Liver (tissue), 3 donors: Measurements from ENCODE around the gene S1PR1.

Experiments used
- ATF3 ChIP-seq: IDR thresholded peaks from 2 replicates; pipeline ENCODE4 v1.6.1; 2016; ENCODE audit warnings: antibody characterized with exemption
- CTCF ChIP-seq: fragments of 150-350 bp; IDR thresholded peaks from 2 replicates; pipeline ENCODE4 v1.5.1; 2017; ENCODE audit warnings: improper control_type of control experiment, low read depth, low read length; ENCODE audit not compliant: missing input control
- EGR1 ChIP-seq, 2 donors: IDR thresholded peaks; 2 replicates each; pipeline ENCODE4 v1.6.1; 2016 to 2018; ENCODE audit warnings: antibody characterized with exemption in 2 of 2, low read depth in 2 of 2
- GABPA ChIP-seq, 2 donors: IDR thresholded peaks in 1 of 2; conservative IDR thresholded peaks in 1 of 2; 2 replicates each; pipeline ENCODE4 v1.6.1; 2016; ENCODE audit warnings: antibody characterized with exemption in 2 of 2, mild to moderate bottlenecking in 1 of 2, moderate library complexity in 1 of 2
- JUND ChIP-seq, 2 donors: IDR thresholded peaks; 2 replicates each; pipeline ENCODE4 v1.6.1; 2016; ENCODE audit warnings: antibody characterized with exemption in 2 of 2
- MAX ChIP-seq: IDR thresholded peaks from 2 replicates; pipeline ENCODE4 v1.6.1; 2016; ENCODE audit warnings: antibody characterized with exemption
- RAD21 ChIP-seq, 2 donors: IDR thresholded peaks; 2 replicates each; pipeline ENCODE4 v1.6.1; 2016; ENCODE audit warnings: antibody characterized with exemption in 2 of 2, mild to moderate bottlenecking in 2 of 2
- REST ChIP-seq: IDR thresholded peaks from 2 replicates; pipeline ENCODE4 v1.6.1; 2016; ENCODE audit warnings: antibody characterized with exemption, mild to moderate bottlenecking
- RXRA ChIP-seq, 2 donors: IDR thresholded peaks; 2 replicates each; pipeline ENCODE4 v1.6.1; 2017 to 2018; ENCODE audit warnings: antibody characterized with exemption in 2 of 2, mild to moderate bottlenecking in 1 of 2
- TAF1 ChIP-seq: conservative IDR thresholded peaks from 2 replicates; pipeline ENCODE4 v1.6.1; 2016; ENCODE audit warnings: antibody characterized with exemption, mild to moderate bottlenecking
- YY1 ChIP-seq: IDR thresholded peaks from 2 replicates; pipeline ENCODE4 v1.6.1; 2016; ENCODE audit warnings: antibody characterized with exemption, mild to moderate bottlenecking
- ZBTB33 ChIP-seq: IDR thresholded peaks from 2 replicates; pipeline ENCODE4 v1.6.1; 2016; ENCODE audit warnings: antibody characterized with exemption
- donor health status: healthy.
- donor health status: healthy.

GRCh38 chr1:101250656-101251272 is 13.9 kb downstream of the S1PR1 start:
- no peak for TF ChIP-seq CTCF
- TF ChIP-seq JUND (IDR thresholded peaks at IDR 0.05) = no peak
- no peak for TF ChIP-seq RAD21 (IDR thresholded peaks at IDR 0.05)
- TF ChIP-seq RXRA (IDR thresholded peaks at IDR 0.05) = no peak
- TF ChIP-seq REST = no peak
- TF ChIP-seq YY1 = no peak
- no peak for TF ChIP-seq TAF1
- TF ChIP-seq ZBTB33 = no peak
- TF ChIP-seq EGR1 (IDR thresholded peaks at IDR 0.05; ENCODE audit: low read depth in 2 of 2) = no peak
- TF ChIP-seq ATF3 = no peak
- TF ChIP-seq MAX = no peak
- no peak for TF ChIP-seq GABPA (IDR thresholded peaks at IDR 0.05 in 1 of 2, conservative IDR thresholded peaks at IDR 0.05 in 1 of 2)
